Vagina (tissue), 2 donors: ENCODE data around the gene ABLIM1.

ENCODE experiments used
- CTCF ChIP-seq, 3 experiments: fragments of 450-650 bp in 2 of 3; fragments of 200-600 bp in 1 of 3; sonication (generic) in 1 of 3; IDR thresholded peaks; one replicate each; pipeline ENCODE4 v1.5.1; 2017 to 2019; ENCODE audit warnings: antibody characterized with exemption in 3 of 3, mild to moderate bottlenecking in 2 of 3, moderate library complexity in 2 of 3
- POLR2A ChIP-seq, 2 donors: fragments of 450-650 bp; IDR thresholded peaks; one replicate each; pipeline ENCODE4 v1.6.1; 2017; ENCODE audit warnings: antibody characterized with exemption in 2 of 2, mild to moderate bottlenecking in 2 of 2, moderate library complexity in 2 of 2

DNA sequence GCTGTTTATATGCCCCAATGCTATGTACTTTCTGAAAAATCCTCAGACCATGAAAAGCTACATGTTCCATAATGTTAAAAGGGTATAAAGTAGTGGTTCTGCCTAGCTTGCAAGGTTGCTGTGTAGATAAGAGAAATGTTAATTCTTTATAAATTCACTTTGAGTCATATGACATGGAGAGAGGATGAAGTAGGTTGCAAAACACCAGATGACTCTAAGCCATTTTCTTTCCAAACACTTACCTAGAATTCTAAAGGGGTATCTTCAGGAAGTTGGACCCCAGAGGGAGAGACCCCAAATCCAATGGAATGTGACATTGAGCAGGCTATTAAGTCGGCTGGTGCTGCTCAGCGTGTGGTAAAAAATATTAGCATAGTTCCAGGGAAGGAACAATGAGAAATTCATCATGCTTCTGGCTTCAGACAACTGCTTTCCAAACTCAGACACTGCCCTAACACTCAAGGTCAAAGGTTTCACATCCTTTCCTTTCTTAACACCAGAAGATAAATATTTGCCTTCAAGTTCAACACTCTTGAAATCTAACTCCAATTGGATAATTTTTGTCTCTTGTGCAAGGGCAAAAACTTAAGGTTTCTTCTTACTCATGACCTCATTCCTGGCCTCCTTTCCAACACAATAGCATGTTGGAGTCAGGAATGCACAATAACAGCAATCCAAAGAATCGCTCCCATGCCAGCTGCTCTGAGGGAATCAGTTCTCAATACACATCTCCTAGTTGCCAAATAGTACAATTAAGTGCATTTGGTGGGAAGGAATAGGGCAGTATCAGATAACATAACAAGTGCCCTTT is 153.1 kb downstream of the ABLIM1 start:
- TF ChIP-seq POLR2A (IDR thresholded peaks at IDR 0.05) = no peak
- no peak for TF ChIP-seq CTCF (IDR thresholded peaks at IDR 0.05)
